GM19240 (cell line): ENCODE data around the gene TSEN54.

Experiments
- DNase-seq: peaks from one replicate; pipeline ENCODE4 v3.0.0; 2011; ENCODE audit warnings: low spot score; ENCODE audit not compliant: insufficient read length

TSEN54 gene

GRCh38 chr17:75503976-75504346 is 12.4 kb upstream of the TSEN54 start:
- no peak for DNase-seq

GRCh38 chr17:75504347-75505151 is 11.8 kb upstream of the TSEN54 start:
- DNase-seq = peak; percentile 64

GRCh38 chr17:75505152-75505409 is 11.2 kb upstream of the TSEN54 start:
- no peak for DNase-seq

GRCh38 chr17:75505640-75506039 is 10.7 kb upstream of the TSEN54 start:
- DNase-seq = no peak

GRCh38 chr17:75506134-75506533 is 10.2 kb upstream of the TSEN54 start:
- no peak for DNase-seq

DNA sequence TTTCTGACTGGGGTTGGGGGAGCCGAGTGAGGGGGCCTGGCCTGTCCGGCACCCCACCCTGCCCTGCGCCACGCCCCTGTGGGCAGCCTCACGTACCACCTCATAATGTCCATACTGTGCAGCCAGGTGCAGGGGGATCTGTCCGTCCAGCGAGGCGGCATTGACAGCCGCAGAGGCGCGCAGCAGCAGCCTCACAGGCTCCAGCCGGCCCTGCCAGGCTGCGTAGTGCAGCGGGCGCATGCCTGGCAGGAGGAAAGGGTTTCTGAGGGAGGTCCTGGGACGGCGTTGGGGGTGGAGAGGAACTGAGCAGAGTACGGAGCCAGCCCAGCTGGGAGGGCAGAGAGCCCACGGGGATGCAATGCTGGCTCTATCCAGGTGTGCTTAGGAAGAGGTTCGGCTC is 9.4 kb upstream of the TSEN54 start:
- no peak for DNase-seq

GRCh38 chr17:75507733-75508719 is 8.3 kb upstream of the TSEN54 start:
- DNase-seq = no peak

DNA sequence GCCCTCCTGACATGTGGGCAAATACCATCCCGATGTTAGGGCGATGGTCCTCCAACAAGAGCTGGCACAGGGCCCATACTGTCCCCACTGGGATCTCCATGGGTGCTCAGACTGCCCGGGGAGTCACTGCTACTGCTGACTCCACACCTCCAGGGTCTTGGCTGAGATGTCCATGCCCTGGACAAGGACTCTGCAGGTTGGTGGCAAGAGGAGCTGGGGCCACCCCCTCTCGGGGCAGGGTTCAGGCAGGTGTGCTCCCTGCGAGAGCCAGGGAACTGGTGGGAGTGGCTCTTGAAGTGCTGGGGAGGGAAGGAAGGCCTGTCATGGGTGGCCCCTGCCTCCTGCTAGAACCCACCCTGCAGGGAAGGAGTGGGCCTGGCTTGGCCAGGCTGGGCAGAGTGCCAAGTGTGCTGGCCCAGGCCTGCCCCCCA is 7.4 kb upstream of the TSEN54 start:
- no peak for DNase-seq

- no peak for DNase-seq
Observed at GRCh38 chr17:75509528-75510258, 6.6 kb upstream of the TSEN54 start.

DNA sequence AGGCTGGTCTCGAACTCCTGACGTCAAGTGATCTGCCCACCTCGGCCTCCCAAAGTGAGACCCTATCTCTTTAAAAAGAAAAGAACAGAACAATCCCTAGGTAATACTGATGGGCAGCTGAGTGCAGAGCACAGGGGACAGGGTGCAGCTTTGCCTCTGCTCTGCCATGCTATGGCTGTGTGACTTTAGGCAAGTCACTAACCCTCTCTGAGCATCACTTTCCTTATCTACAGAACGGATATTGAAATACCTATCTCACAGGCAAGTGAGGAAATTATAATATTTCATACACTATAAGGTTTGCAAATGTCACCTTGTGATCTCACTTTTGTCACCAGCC is 5.1 kb upstream of the TSEN54 start:
- DNase-seq = no peak

- DNase-seq = no peak
Observed at GRCh38 chr17:75511610-75512575, 4.4 kb upstream of the TSEN54 start.

DNA sequence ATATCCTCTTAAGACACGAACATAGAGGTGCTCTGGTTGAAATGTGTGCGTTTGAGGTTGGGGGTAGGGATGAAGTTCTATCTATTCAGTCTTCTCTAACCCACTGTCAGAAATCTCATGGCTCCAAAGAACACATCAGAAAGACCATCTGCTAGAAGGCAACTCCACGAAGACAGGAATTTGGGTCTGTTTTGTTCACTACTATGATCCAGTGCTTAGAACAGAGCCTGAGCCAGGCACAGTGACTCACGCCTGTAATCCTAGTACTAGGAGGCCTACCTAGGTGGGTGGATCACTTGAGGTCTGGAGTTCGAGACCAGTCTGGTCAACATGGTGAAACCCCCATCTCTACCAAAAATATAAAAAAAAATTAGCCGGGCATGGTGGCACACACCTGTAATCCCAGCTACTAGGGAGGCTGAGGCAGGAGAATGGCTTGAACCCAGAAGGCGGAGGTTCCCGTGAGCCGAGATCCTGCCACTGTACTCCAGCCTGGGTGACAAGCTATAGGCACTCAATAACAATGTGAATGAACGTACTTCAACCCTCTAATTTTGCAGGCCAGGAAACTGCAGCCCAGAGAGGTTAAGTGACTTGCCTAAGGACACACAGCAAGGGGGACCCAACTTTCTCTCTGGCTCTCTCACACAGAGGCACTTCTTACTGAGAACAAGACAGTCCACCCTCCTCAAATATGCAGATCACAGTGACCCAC is 3.2 kb upstream of the TSEN54 start:
- no peak for DNase-seq

- no peak for DNase-seq
Observed at GRCh38 chr17:75513641-75514000, 2.7 kb upstream of the TSEN54 start.

DNA sequence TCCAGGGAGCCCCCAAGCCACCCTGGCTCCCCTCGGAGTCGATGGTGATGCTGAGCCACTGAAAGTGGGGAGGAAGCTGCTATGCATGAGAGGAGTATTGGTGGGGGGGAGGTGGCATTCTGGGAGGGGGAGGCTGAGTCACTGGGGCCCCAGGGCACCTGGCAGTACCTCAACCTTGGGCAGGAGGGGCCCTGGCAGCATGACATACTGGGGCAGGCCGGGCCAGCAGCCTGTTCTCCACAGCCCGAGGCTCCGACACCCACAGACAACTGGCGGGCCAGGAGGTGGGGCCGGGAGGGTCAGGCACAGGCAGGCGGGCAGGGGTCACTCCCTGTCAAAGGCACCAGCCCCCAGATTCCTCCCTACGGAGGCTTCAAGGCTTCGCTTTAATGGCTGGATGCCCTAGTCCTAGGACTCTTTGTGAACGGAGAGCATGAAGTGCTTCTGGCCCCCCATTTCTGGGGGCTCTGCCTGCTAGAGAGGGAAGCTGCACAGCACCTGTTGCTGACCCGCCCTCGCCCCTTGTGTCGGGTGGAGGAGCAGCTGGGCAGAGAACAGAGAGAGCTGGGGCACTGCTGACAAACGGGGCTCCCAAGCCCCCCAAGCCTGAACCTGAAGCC is 1.9 kb upstream of the TSEN54 start:
- DNase-seq = no peak

- no peak for DNase-seq
Observed at GRCh38 chr17:75514919-75515495, 1.3 kb upstream of the TSEN54 start.

- peak; percentile 94 for DNase-seq
Observed at GRCh38 chr17:75515496-75516254, 653 bp upstream of the TSEN54 start, which contains the start of gene CASKIN2. Gene CASKIN2, minus strand, starts transcription at chr17:75515537. Its CDS starts 1,733 bp downstream, at chr17:75513804.

GRCh38 chr17:75516619-75517296 is 430 bp downstream of the TSEN54 start:
- DNase-seq = no peak

- no peak for DNase-seq
Observed at GRCh38 chr17:75517297-75517865, 1.1 kb downstream of the TSEN54 start.
